ENCODE measurements around the gene EPB41L5. TPM values are rescaled to one million over a fixed set of nuclear protein-coding genes. Genes with fewer than 3 reads are reported as not detected.
A peak's percentile ranks its signal among the peaks of the same experiment; 100 is the strongest.

EPB41L5 gene
- total and polyA plus RNA-seq, 4 donors, result 19.7 to 88.4 (median 30.3) TPM

DNA sequence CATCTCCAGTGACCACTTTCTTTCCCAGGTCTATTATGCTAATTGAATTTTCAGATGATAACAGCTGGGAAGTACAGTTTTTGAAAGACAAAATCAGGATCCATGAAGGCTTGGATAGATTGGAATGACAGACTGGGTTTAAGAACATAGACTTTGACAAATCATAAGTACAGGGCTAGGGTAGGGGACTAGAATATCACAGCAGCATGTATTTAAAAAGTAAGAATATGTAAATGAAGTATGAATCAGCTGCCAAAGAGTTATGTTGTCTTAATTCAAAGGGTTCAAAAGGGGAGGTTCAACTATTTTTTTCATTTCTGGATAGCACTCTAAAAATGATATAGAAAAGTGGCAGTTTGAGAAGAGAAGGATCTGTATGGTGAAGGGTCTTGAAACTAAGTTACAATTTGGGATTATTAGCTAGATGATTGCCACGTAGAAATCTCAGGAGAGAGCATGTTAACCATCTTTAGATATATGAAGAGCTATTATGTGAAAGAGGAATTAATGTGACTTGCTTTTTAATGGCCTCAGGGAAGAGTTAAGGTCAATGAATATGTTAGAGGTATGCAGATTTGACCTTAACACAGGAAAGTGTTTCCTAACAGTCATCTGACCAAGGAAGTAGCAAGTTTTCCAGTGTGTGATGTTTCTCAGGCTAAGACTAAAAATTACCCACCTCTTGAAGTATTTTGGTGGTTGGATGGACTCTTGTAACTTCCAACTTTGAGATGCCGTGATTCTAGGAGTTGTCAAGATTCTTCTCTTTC is 128.6 kb downstream of the EPB41L5 start:
- 94% methylated on average over 2 of the region's 2 CpGs for WGBS
- peaks cover 2 to 20% (median 12%) of the 10 kb centered on the region in 4 donors for H3K36me3 ChIP-seq (ENCODE audit: control insufficient read depth in 4 of 4, insufficient read depth in 3 of 4, low read depth in 1 of 4, low read length in 3 of 4)
- no peak for TF ChIP-seq SP1 (IDR thresholded peaks at IDR 0.05)
- no peak for TF ChIP-seq FOXA2 (IDR thresholded peaks at IDR 0.05)

DNA sequence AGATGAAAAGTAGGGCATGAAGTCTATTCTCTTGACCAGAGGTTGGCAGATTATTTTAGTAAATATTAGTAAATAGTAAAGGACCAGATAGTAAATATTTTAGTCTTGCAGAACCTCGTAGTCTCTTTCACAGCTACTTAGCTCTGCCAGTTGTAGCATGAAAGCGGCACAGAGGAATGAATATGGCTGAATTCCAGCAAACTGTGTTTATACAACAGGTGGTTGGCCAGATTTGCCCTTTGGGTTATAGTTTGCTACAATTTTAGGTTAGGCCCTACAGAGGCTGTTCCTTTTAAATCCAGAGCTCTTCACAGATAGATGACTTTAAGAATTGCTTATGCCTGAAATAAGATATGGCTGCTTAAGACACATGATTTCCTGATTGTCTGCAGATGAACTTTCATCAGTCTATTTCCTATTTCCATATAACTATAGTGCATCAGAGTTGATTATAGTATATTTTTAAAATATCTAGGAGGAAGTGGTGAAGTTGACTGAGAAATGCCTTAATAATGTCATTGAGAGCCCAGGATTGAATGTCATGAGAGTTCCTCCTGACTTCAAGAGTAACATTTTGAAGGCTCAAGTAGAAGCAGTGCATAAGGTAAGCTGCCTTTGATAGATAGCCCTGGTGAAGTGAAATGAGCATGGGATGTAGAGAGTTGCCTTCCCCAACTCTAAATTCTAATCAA is 129.8 kb downstream of the EPB41L5 start:
- no peak for DNase-seq (ENCODE audit: low spot score)
- H3K36me3 ChIP-seq (ENCODE audit: control insufficient read depth in 4 of 4, insufficient read depth in 3 of 4, low read depth in 1 of 4, low read length in 3 of 4), result peaks cover 2 to 24% (median 18%) of the 10 kb centered on the region in 4 donors
- no peak overlapping the region for H3K27ac ChIP-seq (ENCODE audit: low read depth in 1 of 2, low read length in 2 of 2)
- H3K27me3 ChIP-seq (ENCODE audit: control insufficient read depth in 4 of 4, insufficient read depth in 4 of 4, low read length in 3 of 4), result no peaks in the 10 kb centered on the region
- no peak overlapping the region for H3K4me3 ChIP-seq (ENCODE audit: low read depth in 1 of 3, low read length in 3 of 3)
- H3K4me1 ChIP-seq (ENCODE audit: control insufficient read depth in 4 of 4, insufficient read depth in 4 of 4, low read length in 3 of 4), result no peaks in the 10 kb centered on the region
- 57% methylated on average over 2 of the region's 2 CpGs for WGBS
- TF ChIP-seq, protein P1, sequence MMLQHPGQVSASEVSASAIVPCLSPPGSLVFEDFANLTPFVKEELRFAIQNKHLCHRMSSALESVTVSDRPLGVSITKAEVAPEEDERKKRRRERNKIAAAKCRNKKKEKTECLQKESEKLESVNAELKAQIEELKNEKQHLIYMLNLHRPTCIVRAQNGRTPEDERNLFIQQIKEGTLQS (IDR thresholded peaks at IDR 0.05), result no peak
- TF ChIP-seq HNF4A (conservative IDR thresholded peaks at IDR 0.05) (peak in 1 of 2 donors; percentile 23), RXRA (IDR thresholded peaks at IDR 0.05) (no peak), JUND (IDR thresholded peaks at IDR 0.05) (no peak)
- H3K9ac ChIP-seq (ENCODE audit: low read depth in 1 of 2, low read length in 2 of 2), result no peak overlapping the region
- H3K9me3 ChIP-seq (ENCODE audit: control insufficient read depth in 4 of 4, low read length in 3 of 4), result no peaks in the 10 kb centered on the region

More for the DNA sequence above, 128.6 kb downstream of the EPB41L5 start:
- H3K9ac ChIP-seq (ENCODE audit: low read depth in 1 of 2, low read length in 2 of 2), result no peak overlapping the region
- no peak overlapping the region for H3K27ac ChIP-seq (ENCODE audit: low read depth in 1 of 2, low read length in 2 of 2)
- H3K4me1 ChIP-seq (ENCODE audit: control insufficient read depth in 4 of 4, insufficient read depth in 4 of 4, low read length in 3 of 4), result no peaks in the 10 kb centered on the region
- no peaks in the 10 kb centered on the region for H3K27me3 ChIP-seq (ENCODE audit: control insufficient read depth in 4 of 4, insufficient read depth in 4 of 4, low read length in 3 of 4)
- H3K4me3 ChIP-seq (ENCODE audit: low read depth in 1 of 3, low read length in 3 of 3), result no peak overlapping the region
- no peak for DNase-seq (ENCODE audit: low spot score)
- no peaks in the 10 kb centered on the region for H3K9me3 ChIP-seq (ENCODE audit: control insufficient read depth in 4 of 4, low read length in 3 of 4)

DNA sequence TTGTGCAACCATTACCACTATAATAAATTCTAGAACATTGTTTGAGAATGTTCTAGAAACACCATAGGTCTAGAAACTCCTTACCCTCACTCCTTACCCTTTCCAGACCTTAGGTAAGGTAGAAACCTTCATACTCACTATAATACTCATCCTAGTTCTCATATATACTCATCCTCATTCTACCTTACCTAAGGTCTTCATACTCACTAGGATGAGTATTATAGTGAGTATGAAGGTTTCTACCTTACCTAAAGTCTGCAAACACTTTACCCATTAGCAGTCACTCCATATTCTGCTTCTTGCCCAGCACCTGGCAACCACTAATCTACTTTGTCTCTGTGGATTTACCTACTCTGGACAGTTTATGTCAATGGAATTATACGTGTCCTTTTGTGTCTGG is 135.4 kb downstream of the EPB41L5 start:
- peaks cover 0 to 20% (median 4%) of the 10 kb centered on the region in 4 donors for H3K9me3 ChIP-seq (ENCODE audit: control insufficient read depth in 4 of 4, low read length in 3 of 4)
- no peak overlapping the region for H3K4me3 ChIP-seq (ENCODE audit: low read depth in 1 of 3, low read length in 3 of 3)
- H3K36me3 ChIP-seq (ENCODE audit: control insufficient read depth in 4 of 4, insufficient read depth in 3 of 4, low read depth in 1 of 4, low read length in 3 of 4), result peaks cover 0 to 57% (median 35%) of the 10 kb centered on the region in 4 donors
- no peak overlapping the region for H3K27ac ChIP-seq (ENCODE audit: low read depth in 1 of 2, low read length in 2 of 2)
- no peaks in the 10 kb centered on the region for H3K27me3 ChIP-seq (ENCODE audit: control insufficient read depth in 4 of 4, insufficient read depth in 4 of 4, low read length in 3 of 4)
- H3K4me1 ChIP-seq (ENCODE audit: control insufficient read depth in 4 of 4, insufficient read depth in 4 of 4, low read length in 3 of 4), result no peaks in the 10 kb centered on the region
- no peak for TF ChIP-seq RXRA (IDR thresholded peaks at IDR 0.05)
- TF ChIP-seq, protein P2, sequence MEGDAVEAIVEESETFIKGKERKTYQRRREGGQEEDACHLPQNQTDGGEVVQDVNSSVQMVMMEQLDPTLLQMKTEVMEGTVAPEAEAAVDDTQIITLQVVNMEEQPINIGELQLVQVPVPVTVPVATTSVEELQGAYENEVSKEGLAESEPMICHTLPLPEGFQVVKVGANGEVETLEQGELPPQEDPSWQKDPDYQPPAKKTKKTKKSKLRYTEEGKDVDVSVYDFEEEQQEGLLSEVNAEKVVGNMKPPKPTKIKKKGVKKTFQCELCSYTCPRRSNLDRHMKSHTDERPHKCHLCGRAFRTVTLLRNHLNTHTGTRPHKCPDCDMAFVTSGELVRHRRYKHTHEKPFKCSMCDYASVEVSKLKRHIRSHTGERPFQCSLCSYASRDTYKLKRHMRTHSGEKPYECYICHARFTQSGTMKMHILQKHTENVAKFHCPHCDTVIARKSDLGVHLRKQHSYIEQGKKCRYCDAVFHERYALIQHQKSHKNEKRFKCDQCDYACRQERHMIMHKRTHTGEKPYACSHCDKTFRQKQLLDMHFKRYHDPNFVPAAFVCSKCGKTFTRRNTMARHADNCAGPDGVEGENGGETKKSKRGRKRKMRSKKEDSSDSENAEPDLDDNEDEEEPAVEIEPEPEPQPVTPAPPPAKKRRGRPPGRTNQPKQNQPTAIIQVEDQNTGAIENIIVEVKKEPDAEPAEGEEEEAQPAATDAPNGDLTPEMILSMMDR (IDR thresholded peaks at IDR 0.05; ENCODE audit: low read depth, low read length, missing input control), result no peak
- no peak for TF ChIP-seq NR2F2 (IDR thresholded peaks at IDR 0.05)
- H3K9ac ChIP-seq (ENCODE audit: low read depth in 1 of 2, low read length in 2 of 2), result no peak overlapping the region
- DNase-seq (ENCODE audit: low spot score), result no peak
- WGBS, result 93% methylated on average over 1 of the region's 1 CpG

DNA sequence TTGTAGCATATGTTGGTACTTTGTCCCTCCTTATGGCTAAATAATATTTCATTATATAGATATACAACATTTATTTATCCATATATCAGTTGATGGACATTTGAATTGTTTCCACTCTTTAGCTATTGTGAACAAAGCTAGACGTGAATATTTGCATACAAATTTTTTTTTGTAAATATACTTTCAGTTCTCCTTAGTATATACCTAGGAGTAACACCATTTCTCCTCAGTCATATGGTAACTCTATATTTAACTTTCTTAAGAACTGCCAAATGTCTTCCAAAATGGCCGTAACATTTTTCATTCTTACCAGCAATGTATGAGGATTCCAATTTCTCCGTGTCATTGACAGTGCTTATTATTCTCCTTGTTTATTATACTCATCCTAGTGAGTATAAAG is 135.8 kb downstream of the EPB41L5 start:
- Histone ChIP-seq H3K9me3 (ENCODE audit: control insufficient read depth in 4 of 4, low read length in 3 of 4) (peaks cover 0 to 20% (median 4%) of the 10 kb centered on the region in 4 donors), H3K27me3 (ENCODE audit: control insufficient read depth in 4 of 4, insufficient read depth in 4 of 4, low read length in 3 of 4) (no peaks in the 10 kb centered on the region), H3K27ac (ENCODE audit: low read depth in 1 of 2, low read length in 2 of 2) (no peak overlapping the region), H3K4me3 (ENCODE audit: low read depth in 1 of 3, low read length in 3 of 3) (no peak overlapping the region), H3K9ac (ENCODE audit: low read depth in 1 of 2, low read length in 2 of 2) (no peak overlapping the region), H3K36me3 (ENCODE audit: control insufficient read depth in 4 of 4, insufficient read depth in 3 of 4, low read depth in 1 of 4, low read length in 3 of 4) (peaks cover 0 to 57% (median 33%) of the 10 kb centered on the region in 4 donors), H3K4me1 (ENCODE audit: control insufficient read depth in 4 of 4, insufficient read depth in 4 of 4, low read length in 3 of 4) (no peaks in the 10 kb centered on the region)
- TF ChIP-seq JUND (IDR thresholded peaks at IDR 0.05) (no peak), YY1 (IDR thresholded peaks at IDR 0.05) (no peak), SP1 (IDR thresholded peaks at IDR 0.05) (no peak), TAF1 (conservative IDR thresholded peaks at IDR 0.05) (no peak), HNF4G (IDR thresholded peaks at IDR 0.05) (no peak), FOXA1 (IDR thresholded peaks at IDR 0.05) (no peak), FOXA2 (IDR thresholded peaks at IDR 0.05) (no peak), RAD21 (IDR thresholded peaks at IDR 0.05) (no peak), RXRA (IDR thresholded peaks at IDR 0.05) (no peak), NR2F2 (IDR thresholded peaks at IDR 0.05) (no peak)
- TF ChIP-seq, protein P2 (IDR thresholded peaks at IDR 0.05; ENCODE audit: low read depth, low read length, missing input control), result no peak
- TF ChIP-seq, protein P1 (IDR thresholded peaks at IDR 0.05), result no peak
- no peak for DNase-seq (ENCODE audit: low spot score)
- WGBS, result 97% methylated on average over 3 of the region's 3 CpGs

Measured in liver (tissue), 9 donors.